Measurements from ENCODE around the gene LGALS7.

DNA sequence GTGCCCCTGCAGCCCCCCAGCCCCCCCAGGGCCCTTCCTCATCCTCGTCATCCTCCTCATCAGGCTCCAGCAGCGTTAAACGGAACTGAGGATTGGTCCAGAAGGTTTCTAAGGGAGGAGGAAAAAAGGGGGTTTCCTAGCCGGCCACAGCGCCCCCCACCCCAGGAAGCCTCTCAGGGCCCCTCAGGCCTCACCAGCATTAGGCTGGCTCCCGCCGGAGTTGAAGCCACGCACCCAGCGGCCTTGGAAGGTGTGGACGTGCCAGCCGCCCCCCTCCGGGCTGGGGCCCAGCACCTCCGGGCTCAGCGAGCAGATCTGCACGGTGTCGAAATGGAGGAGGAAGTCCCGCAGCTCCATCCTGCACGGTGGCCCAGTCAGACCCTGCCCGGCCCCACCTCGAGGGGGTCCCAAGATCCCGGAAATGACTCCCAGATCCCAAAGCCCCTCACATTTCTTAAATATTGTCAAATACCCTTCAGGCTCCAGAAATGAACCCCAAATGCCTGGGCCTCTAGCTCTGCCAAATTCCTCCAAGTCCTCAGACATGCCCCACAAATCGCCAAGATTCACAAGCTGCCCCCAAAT is 35.9 kb downstream of the LGALS7 start:
- TF ChIP-seq POLR2A (IDR thresholded peaks at IDR 0.05) = no peak
- TF ChIP-seq, protein P1, sequence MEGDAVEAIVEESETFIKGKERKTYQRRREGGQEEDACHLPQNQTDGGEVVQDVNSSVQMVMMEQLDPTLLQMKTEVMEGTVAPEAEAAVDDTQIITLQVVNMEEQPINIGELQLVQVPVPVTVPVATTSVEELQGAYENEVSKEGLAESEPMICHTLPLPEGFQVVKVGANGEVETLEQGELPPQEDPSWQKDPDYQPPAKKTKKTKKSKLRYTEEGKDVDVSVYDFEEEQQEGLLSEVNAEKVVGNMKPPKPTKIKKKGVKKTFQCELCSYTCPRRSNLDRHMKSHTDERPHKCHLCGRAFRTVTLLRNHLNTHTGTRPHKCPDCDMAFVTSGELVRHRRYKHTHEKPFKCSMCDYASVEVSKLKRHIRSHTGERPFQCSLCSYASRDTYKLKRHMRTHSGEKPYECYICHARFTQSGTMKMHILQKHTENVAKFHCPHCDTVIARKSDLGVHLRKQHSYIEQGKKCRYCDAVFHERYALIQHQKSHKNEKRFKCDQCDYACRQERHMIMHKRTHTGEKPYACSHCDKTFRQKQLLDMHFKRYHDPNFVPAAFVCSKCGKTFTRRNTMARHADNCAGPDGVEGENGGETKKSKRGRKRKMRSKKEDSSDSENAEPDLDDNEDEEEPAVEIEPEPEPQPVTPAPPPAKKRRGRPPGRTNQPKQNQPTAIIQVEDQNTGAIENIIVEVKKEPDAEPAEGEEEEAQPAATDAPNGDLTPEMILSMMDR (IDR thresholded peaks at IDR 0.05) = no peak

Data from adrenal gland (tissue), 5 donors.